Effector memory CD8-positive, alpha-beta T cell (primary cell): ENCODE results near the gene PPP2R2B.

Source experiments
- ATAC-seq: fragments of 150-1000 bp; cut with Tn5 transposase; replicated peaks from 2 replicates; pipeline ENCODE4 v1.10.0; 2021; ENCODE audit warnings: mild to moderate bottlenecking, moderate library complexity
- DNase-seq, 3 experiments: peaks; one replicate each; pipeline ENCODE4 v3.0.0; 2021
- H3K27ac Mint-ChIP-seq, 2 donors: one replicate each; pipeline ENCODE4 v1.8.0; 2022; ENCODE audit warnings: mild to moderate bottlenecking in 2 of 2, mixed read lengths in 2 of 2, moderate library complexity in 2 of 2
- H3K27me3 Mint-ChIP-seq, 2 donors: one replicate each; pipeline ENCODE4 v1.8.0; 2022; ENCODE audit warnings: mixed read lengths in 2 of 2
- H3K36me3 Mint-ChIP-seq: one replicate; pipeline ENCODE4 v1.8.0; 2022; ENCODE audit warnings: mild to moderate bottlenecking, moderate library complexity, mixed read lengths; ENCODE audit not compliant: insufficient read depth
- H3K4me1 Mint-ChIP-seq, 2 donors: one replicate each; pipeline ENCODE4 v1.8.0; 2022; ENCODE audit warnings: low read depth in 2 of 2, mixed read lengths in 2 of 2
- H3K4me3 Mint-ChIP-seq, 2 donors: one replicate each; pipeline ENCODE4 v1.8.0; 2022; ENCODE audit warnings: mild to moderate bottlenecking in 2 of 2, mixed read lengths in 2 of 2, moderate library complexity in 2 of 2
- H3K9me3 Mint-ChIP-seq, 2 donors: one replicate each; pipeline ENCODE4 v1.8.0; 2022; ENCODE audit warnings: mixed read lengths in 2 of 2

Gene PPP2R2B

GRCh38 chr5:146703499-146703898 is 175.1 kb downstream of the PPP2R2B start:
- Mint-ChIP-seq H3K4me3 (no peak overlapping the region), H3K9me3 (no peaks in the 10 kb centered on the region), H3K4me1 (peaks cover 19 to 26% of the 10 kb centered on the region in 2 donors), H3K27me3 (no peaks in the 10 kb centered on the region), H3K36me3 (peaks cover 4% of the 10 kb centered on the region), H3K27ac (peak overlapping the region; percentile 26 to 82)
- no peak for ATAC-seq
- no peak for DNase-seq

GRCh38 chr5:146699664-146700418 is 178.7 kb downstream of the PPP2R2B start:
- DNase-seq (no peak), ATAC-seq (no peak)
- peaks cover 15% of the 10 kb centered on the region for H3K36me3 Mint-ChIP-seq
- H3K4me3 Mint-ChIP-seq = no peak overlapping the region
- peaks cover 18 to 26% of the 10 kb centered on the region in 2 donors for H3K4me1 Mint-ChIP-seq
- no peaks in the 10 kb centered on the region for H3K9me3 Mint-ChIP-seq
- no peaks in the 10 kb centered on the region for H3K27me3 Mint-ChIP-seq
- peak overlapping the region in 1 of 2 donors; percentile 19 for H3K27ac Mint-ChIP-seq

- Mint-ChIP-seq H3K9me3 (no peaks in the 10 kb centered on the region), H3K27me3 (no peaks in the 10 kb centered on the region), H3K27ac (peak overlapping the region in 1 of 2 donors; percentile 19), H3K36me3 (peaks cover 15% of the 10 kb centered on the region), H3K4me1 (peaks cover 18 to 23% of the 10 kb centered on the region in 2 donors), H3K4me3 (no peak overlapping the region)
- ATAC-seq (no peak), DNase-seq (no peak)
Observed at GRCh38 chr5:146699138-146699537, 179.4 kb downstream of the PPP2R2B start.

DNA sequence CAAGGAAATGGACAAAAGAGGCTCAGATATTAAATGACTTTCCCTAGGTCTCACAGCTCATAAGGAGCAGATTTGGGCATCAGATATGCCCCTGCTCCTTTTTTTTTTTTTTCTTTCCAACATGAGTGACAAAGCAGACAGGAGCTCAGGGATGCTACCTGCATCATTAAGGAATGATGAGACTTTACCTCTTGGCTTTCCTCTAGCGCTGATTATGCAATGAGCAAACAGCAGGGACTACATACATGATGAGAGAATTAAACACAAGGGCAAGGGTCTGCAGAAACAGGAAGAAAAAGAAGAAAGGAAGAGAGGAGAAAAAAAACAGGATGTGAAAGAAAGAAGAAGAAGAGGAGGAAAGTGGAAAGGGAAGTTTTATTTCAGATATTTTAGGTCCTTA is 179.9 kb downstream of the PPP2R2B start:
- H3K27me3 Mint-ChIP-seq = no peaks in the 10 kb centered on the region
- no peak overlapping the region for H3K27ac Mint-ChIP-seq
- H3K9me3 Mint-ChIP-seq = no peaks in the 10 kb centered on the region
- DNase-seq (no peak), ATAC-seq (no peak)
- peaks cover 15% of the 10 kb centered on the region for H3K36me3 Mint-ChIP-seq
- H3K4me3 Mint-ChIP-seq = no peak overlapping the region
- peaks cover 14 to 18% of the 10 kb centered on the region in 2 donors for H3K4me1 Mint-ChIP-seq

- no peak overlapping the region for H3K4me3 Mint-ChIP-seq
- no peaks in the 10 kb centered on the region for H3K27me3 Mint-ChIP-seq
- no peak for DNase-seq
- no peak overlapping the region for H3K27ac Mint-ChIP-seq
- H3K9me3 Mint-ChIP-seq = no peaks in the 10 kb centered on the region
- peaks cover 15% of the 10 kb centered on the region for H3K36me3 Mint-ChIP-seq
- H3K4me1 Mint-ChIP-seq = peaks cover 6% of the 10 kb centered on the region in 2 donors
- ATAC-seq = no peak
Observed at GRCh38 chr5:146697211-146697610, 181.3 kb downstream of the PPP2R2B start.

- Mint-ChIP-seq H3K4me1 (peaks cover 0 to 3% of the 10 kb centered on the region in 2 donors), H3K36me3 (peaks cover 15% of the 10 kb centered on the region), H3K9me3 (no peaks in the 10 kb centered on the region), H3K27ac (no peak overlapping the region), H3K27me3 (no peaks in the 10 kb centered on the region), H3K4me3 (no peak overlapping the region)
- ATAC-seq (no peak), DNase-seq (no peak)
Observed at GRCh38 chr5:146695646-146696045, 182.9 kb downstream of the PPP2R2B start.

GRCh38 chr5:146690880-146691355 is 187.6 kb downstream of the PPP2R2B start:
- DNase-seq (no peak), ATAC-seq (no peak)
- Mint-ChIP-seq H3K27ac (no peak overlapping the region), H3K4me3 (no peak overlapping the region), H3K4me1 (no peaks in the 10 kb centered on the region), H3K9me3 (no peaks in the 10 kb centered on the region), H3K27me3 (no peaks in the 10 kb centered on the region), H3K36me3 (peaks cover 9% of the 10 kb centered on the region)

DNA sequence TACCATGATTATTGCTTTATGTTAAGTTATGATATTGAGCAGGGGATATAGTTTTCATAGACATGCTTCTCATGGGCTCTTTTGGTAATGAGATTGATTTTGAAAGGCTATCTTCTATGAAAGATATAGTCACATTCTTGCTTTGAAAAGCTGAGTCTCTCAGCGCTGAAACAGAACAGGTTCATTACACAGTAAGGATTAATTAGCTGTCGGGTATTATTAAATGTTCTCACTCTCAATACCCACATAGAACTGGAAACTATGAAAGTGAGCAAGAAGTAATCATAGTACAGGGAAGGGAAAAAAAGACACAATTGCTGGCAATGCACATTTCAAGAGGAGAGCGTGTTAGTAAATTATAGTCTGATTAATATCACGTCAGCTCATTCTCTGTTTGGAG is 190.9 kb downstream of the PPP2R2B start:
- no peaks in the 10 kb centered on the region for H3K9me3 Mint-ChIP-seq
- peaks cover 6% of the 10 kb centered on the region for H3K36me3 Mint-ChIP-seq
- H3K4me1 Mint-ChIP-seq = peaks cover 0 to 2% of the 10 kb centered on the region in 2 donors
- no peaks in the 10 kb centered on the region for H3K27me3 Mint-ChIP-seq
- ATAC-seq = no peak
- no peak for DNase-seq
- peak overlapping the region in 1 of 2 donors; percentile 7 for H3K27ac Mint-ChIP-seq
- H3K4me3 Mint-ChIP-seq = no peak overlapping the region

DNA sequence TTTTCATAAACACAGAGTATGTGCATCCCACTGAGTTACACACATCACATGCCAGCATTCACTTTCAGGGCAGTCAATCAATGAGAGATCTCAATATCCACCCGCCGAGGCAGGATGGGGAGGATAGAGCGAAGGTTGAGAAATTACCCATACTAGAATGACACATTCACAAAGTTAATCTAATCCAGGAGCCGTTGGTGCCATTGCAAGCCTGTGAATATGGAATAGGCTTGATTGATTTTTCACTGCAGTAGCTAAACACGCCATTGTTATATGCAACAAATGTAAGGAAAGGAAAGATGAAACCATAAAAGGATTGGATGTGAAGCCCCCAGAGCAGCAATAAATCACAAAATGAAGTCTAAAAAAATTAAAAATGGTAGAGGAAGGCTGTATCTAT is 194.7 kb downstream of the PPP2R2B start:
- H3K4me3 Mint-ChIP-seq = no peak overlapping the region
- no peak for ATAC-seq

GRCh38 chr5:146682899-146683532 is 195.5 kb downstream of the PPP2R2B start:
- DNase-seq = no peak
- no peak overlapping the region for H3K27ac Mint-ChIP-seq
- no peaks in the 10 kb centered on the region for H3K27me3 Mint-ChIP-seq
- peaks cover 3% of the 10 kb centered on the region for H3K36me3 Mint-ChIP-seq
- ATAC-seq = no peak
- H3K4me1 Mint-ChIP-seq = peaks cover 2 to 4% of the 10 kb centered on the region in 2 donors
- H3K9me3 Mint-ChIP-seq = no peaks in the 10 kb centered on the region
- H3K4me3 Mint-ChIP-seq = no peak overlapping the region

More for the DNA sequence above, 194.7 kb downstream of the PPP2R2B start:
- H3K36me3 Mint-ChIP-seq = peaks cover 6% of the 10 kb centered on the region
- no peak overlapping the region for H3K27ac Mint-ChIP-seq
- H3K9me3 Mint-ChIP-seq = no peaks in the 10 kb centered on the region
- no peak for DNase-seq
- H3K4me1 Mint-ChIP-seq = peaks cover 2 to 4% of the 10 kb centered on the region in 2 donors
- no peaks in the 10 kb centered on the region for H3K27me3 Mint-ChIP-seq

- no peak overlapping the region for H3K4me3 Mint-ChIP-seq
- no peak overlapping the region for H3K27ac Mint-ChIP-seq
- DNase-seq (no peak), ATAC-seq (no peak)
- no peaks in the 10 kb centered on the region for H3K9me3 Mint-ChIP-seq
- H3K4me1 Mint-ChIP-seq = peaks cover 2 to 8% of the 10 kb centered on the region in 2 donors
- peaks cover under 1% of the 10 kb centered on the region for H3K36me3 Mint-ChIP-seq
- H3K27me3 Mint-ChIP-seq = no peaks in the 10 kb centered on the region
Observed at GRCh38 chr5:146681585-146682105, 196.9 kb downstream of the PPP2R2B start.

- no peak for ATAC-seq
- Mint-ChIP-seq H3K4me1 (peaks cover 2 to 11% of the 10 kb centered on the region in 2 donors), H3K9me3 (no peaks in the 10 kb centered on the region), H3K4me3 (no peak overlapping the region), H3K27ac (no peak overlapping the region), H3K36me3 (no peaks in the 10 kb centered on the region), H3K27me3 (no peaks in the 10 kb centered on the region)
- DNase-seq = no peak
Observed at GRCh38 chr5:146680846-146681584, 197.5 kb downstream of the PPP2R2B start.

GRCh38 chr5:146675636-146676035 is 202.9 kb downstream of the PPP2R2B start:
- no peak overlapping the region for H3K4me3 Mint-ChIP-seq
- H3K27me3 Mint-ChIP-seq = no peaks in the 10 kb centered on the region
- H3K36me3 Mint-ChIP-seq = no peaks in the 10 kb centered on the region
- ATAC-seq (no peak), DNase-seq (no peak)
- no peak overlapping the region for H3K27ac Mint-ChIP-seq
- H3K9me3 Mint-ChIP-seq = no peaks in the 10 kb centered on the region
- H3K4me1 Mint-ChIP-seq = peaks cover 1 to 17% of the 10 kb centered on the region in 2 donors
